Activated B cell treated with CpG ODN at 0.5 μM for 24 hours (primary cell): ENCODE data around the gene TMEM150B. TPM values are rescaled to one million over a fixed set of nuclear protein-coding genes. Genes with fewer than 3 reads are reported as not detected.

ENCODE experiments used
- ATAC-seq: fragments of 200-7000 bp; cut with Tn5 transposase; one replicate; pipeline ENCODE4 v1.10.0; 2021; ENCODE audit warnings: low read depth, mild to moderate bottlenecking, moderate library complexity
- CTCF ChIA-PET: fragments of 350-600 bp; sonication (Branson Sonifier 250); formaldehyde crosslinking; loops from one replicate; lab custom pipeline; 2021; ENCODE audit warnings: antibody characterized with exemption; lab: Charles Lee
- POLR2A ChIA-PET: fragments of 350-600 bp; sonication (Branson Sonifier 250); formaldehyde crosslinking; loops from one replicate; lab custom pipeline; 2021; ENCODE audit warnings: antibody characterized with exemption; lab: Charles Lee
- DNase-seq: peaks from one replicate; pipeline ENCODE4 v3.0.0; 2022
- H3K27ac Mint-ChIP-seq: one replicate; pipeline ENCODE4 v1.8.0; 2020; ENCODE audit warnings: mixed read lengths
- H3K27me3 Mint-ChIP-seq: one replicate; pipeline ENCODE4 v1.8.0; 2021; ENCODE audit warnings: mixed read lengths
- H3K36me3 Mint-ChIP-seq: one replicate; pipeline ENCODE4 v1.8.0; 2021; ENCODE audit warnings: low read depth, mixed read lengths
- H3K4me1 Mint-ChIP-seq: one replicate; pipeline ENCODE4 v1.8.0; 2021; ENCODE audit warnings: mixed read lengths
- H3K4me3 Mint-ChIP-seq: one replicate; pipeline ENCODE4 v1.8.0; 2020; ENCODE audit warnings: mild to moderate bottlenecking, mixed read lengths
- H3K9me3 Mint-ChIP-seq: one replicate; pipeline ENCODE4 v1.8.0; 2020; ENCODE audit warnings: mixed read lengths
- intact Hi-C: fragments of 100-400 bp; cut with micrococcal nuclease; formaldehyde crosslinking; loops from one replicate; pipeline ENCODE4 v1.15.1; 2024
- total RNA-seq: library from RNA; stranded (reverse); gene quantifications from 2 replicates; pipeline ENCODE4 v1.2.3, GENCODE V29; 2022
- TF ChIP-seq, protein P1 (sequence below): fragments of 200-600 bp; IDR thresholded peaks from one replicate; pipeline ENCODE4 v1.8.0; 2022; ENCODE audit warnings: antibody characterized with exemption, mild to moderate bottlenecking

The TMEM150B gene
- total RNA-seq, 1 donor from 2014 or later = not detected

GRCh38 chr19:55284405-55285058 lies 40.6 kb downstream of the TMEM150B start:
- TF ChIP-seq, protein P1, sequence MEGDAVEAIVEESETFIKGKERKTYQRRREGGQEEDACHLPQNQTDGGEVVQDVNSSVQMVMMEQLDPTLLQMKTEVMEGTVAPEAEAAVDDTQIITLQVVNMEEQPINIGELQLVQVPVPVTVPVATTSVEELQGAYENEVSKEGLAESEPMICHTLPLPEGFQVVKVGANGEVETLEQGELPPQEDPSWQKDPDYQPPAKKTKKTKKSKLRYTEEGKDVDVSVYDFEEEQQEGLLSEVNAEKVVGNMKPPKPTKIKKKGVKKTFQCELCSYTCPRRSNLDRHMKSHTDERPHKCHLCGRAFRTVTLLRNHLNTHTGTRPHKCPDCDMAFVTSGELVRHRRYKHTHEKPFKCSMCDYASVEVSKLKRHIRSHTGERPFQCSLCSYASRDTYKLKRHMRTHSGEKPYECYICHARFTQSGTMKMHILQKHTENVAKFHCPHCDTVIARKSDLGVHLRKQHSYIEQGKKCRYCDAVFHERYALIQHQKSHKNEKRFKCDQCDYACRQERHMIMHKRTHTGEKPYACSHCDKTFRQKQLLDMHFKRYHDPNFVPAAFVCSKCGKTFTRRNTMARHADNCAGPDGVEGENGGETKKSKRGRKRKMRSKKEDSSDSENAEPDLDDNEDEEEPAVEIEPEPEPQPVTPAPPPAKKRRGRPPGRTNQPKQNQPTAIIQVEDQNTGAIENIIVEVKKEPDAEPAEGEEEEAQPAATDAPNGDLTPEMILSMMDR = no peak
- H3K4me3 Mint-ChIP-seq = no peak overlapping the region
- no peak overlapping the region for H3K27ac Mint-ChIP-seq
- POLR2A ChIA-PET = interaction anchor here (11.6 kb wide), 1 partner anchor 28 kb away, joined by 277 read pairs; the partner anchor contains the start of gene PPP6R1
- CTCF ChIA-PET = no interaction called here
- H3K4me1 Mint-ChIP-seq = peaks cover 33% of the 10 kb centered on the region
- DNase-seq (no peak), ATAC-seq (no peak)
- intact Hi-C loops = no loop called here
- H3K36me3 Mint-ChIP-seq = peaks cover 4% of the 10 kb centered on the region
- no peaks in the 10 kb centered on the region for H3K9me3 Mint-ChIP-seq
- H3K27me3 Mint-ChIP-seq = peaks cover 4% of the 10 kb centered on the region

- Mint-ChIP-seq H3K4me1 (peaks cover 38% of the 10 kb centered on the region), H3K36me3 (peaks cover 4% of the 10 kb centered on the region), H3K9me3 (no peaks in the 10 kb centered on the region), H3K27me3 (peaks cover 4% of the 10 kb centered on the region), H3K4me3 (peak within 1 kb of the TSS; percentile 56), H3K27ac (no peak within 1 kb of the TSS)
- ATAC-seq (no peak), DNase-seq (no peak)
- POLR2A ChIA-PET = interaction anchor here (1.1 to 11.6 kb wide), 2 partner anchors 18 to 27 kb away, joined by 3 to 277 read pairs; partner anchors contain the start of gene PPP6R1
- TF ChIP-seq, protein P1 = no peak
- CTCF ChIA-PET = no interaction called here
- intact Hi-C loops = no loop called here
These were observed 41.4 kb downstream of the TMEM150B start, which contains the start of gene BRSK1 for GRCh38 chr19:55283548-55284377. BRSK1 (plus strand) TSS chr19:55283997; CDS start chr19:55284443, 446 bp downstream.

DNA sequence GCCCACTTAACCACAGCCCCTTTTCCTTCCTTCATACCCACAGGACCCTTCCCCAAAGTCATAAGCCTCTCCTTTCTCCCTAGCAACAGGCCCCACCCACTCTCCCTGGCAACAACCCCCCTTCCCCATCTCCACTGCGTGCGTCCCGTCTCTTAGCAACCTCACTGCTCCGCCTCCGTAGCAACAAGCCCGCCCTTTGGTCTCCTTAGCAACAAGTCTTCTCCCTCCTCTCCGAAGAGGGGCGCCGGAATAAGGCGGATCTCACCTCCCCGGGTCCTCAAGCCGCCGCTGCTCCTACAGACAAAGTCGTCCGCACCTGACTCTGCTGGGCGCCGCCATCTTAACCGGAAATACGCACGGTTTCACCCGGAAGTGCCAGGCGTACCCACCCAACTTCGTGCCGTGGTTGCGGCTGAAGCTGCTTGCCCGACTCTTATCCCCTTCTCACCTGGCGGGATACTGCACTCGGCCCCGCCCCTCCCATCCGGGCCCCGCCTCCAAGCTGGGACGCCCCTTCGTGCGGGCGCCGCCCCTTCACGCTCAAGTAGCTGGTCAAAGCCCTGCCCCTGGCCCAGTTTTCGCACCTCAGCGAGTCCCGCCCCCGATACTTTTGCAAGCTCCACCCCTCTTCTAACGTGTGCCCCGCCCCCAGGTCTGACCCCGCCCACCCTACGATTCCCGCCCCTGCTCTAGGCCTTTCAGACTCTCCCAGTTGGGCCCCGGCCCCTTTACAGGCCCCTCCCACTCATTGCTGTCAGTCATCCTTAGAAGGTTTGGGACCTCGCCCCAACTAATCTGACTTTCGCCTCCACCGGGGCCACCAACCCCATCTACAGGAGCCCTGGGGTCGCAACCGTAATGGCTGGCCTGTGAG lies 45.1 kb downstream of the TMEM150B start, which contains the start of gene HSPBP1:
TSS of gene HSPBP1 (minus strand) at position 341 of the 874 bp plus-strand sequence. CDS start 502 bp downstream, outside the sequence.
- intact Hi-C loops = loop anchor here (1.0 kb wide), 4 partner anchors 12 to 59 kb away; partner anchors contain the start of genes KMT5C and PPP6R1
- peak; percentile 83 for ATAC-seq
- POLR2A ChIA-PET = interaction anchor here (0.5 to 11.6 kb wide), 19 partner anchors 11 to 664 kb away, joined by 3 to 277 read pairs (median 4); partner anchors contain the start of genes CCDC106, FIZ1, ISOC2 and KMT5C
- H3K4me1 Mint-ChIP-seq = peaks cover 73% of the 10 kb centered on the region
- TF ChIP-seq, protein P1 = no peak
- CTCF ChIA-PET = interaction anchor here (0.6 to 1.7 kb wide), 5 partner anchors 12 to 103 kb away, joined by 3 to 8 read pairs (median 4); no protein-coding TSS in a partner anchor
- DNase-seq = peak; percentile 97
- H3K36me3 Mint-ChIP-seq = peaks cover 25% of the 10 kb centered on the region
- peak within 1 kb of the TSS; percentile 100 for H3K4me3 Mint-ChIP-seq
- H3K27ac Mint-ChIP-seq = peak within 1 kb of the TSS; percentile 98
- H3K9me3 Mint-ChIP-seq = no peaks in the 10 kb centered on the region
- H3K27me3 Mint-ChIP-seq = peaks cover 4% of the 10 kb centered on the region

GRCh38 chr19:55279340-55279739 lies 45.8 kb downstream of the TMEM150B start:
- peak overlapping the region; percentile 98 for H3K27ac Mint-ChIP-seq
- no peaks in the 10 kb centered on the region for H3K9me3 Mint-ChIP-seq
- TF ChIP-seq, protein P1 = no peak
- intact Hi-C loops = no loop called here
- ChIA-PET POLR2A (interaction anchor here (0.5 to 11.6 kb wide), 8 partner anchors 23 to 663 kb away, joined by 3 to 277 read pairs (median 4); partner anchors contain the start of genes FIZ1, KMT5C, PPP6R1 and UBE2S), CTCF (interaction anchor here (1.1 to 1.4 kb wide), 2 partner anchors 23 to 104 kb away, joined by 4 to 5 read pairs; no protein-coding TSS in a partner anchor)
- H3K4me3 Mint-ChIP-seq = peak overlapping the region; percentile 100
- H3K27me3 Mint-ChIP-seq = peaks cover 4% of the 10 kb centered on the region
- DNase-seq (no peak), ATAC-seq (no peak)
- peaks cover 30% of the 10 kb centered on the region for H3K36me3 Mint-ChIP-seq
- H3K4me1 Mint-ChIP-seq = peaks cover 78% of the 10 kb centered on the region
